Thymus (tissue), 11 donors: Measurements from ENCODE around the gene PROZ. TPM values are rescaled to one million over a fixed set of nuclear protein-coding genes. Genes with fewer than 3 reads are reported as not detected.

ENCODE experiments used
- DNase-seq, 9 donors: peaks; one replicate each; pipeline ENCODE4 v3.0.0-alpha.2; 2013; ENCODE audit warnings: low spot score in 9 of 9, low read depth in 6 of 9, missing footprints in 1 of 9
- H3K27ac ChIP-seq, 2 donors: one replicate each; pipeline ENCODE4 v1.5.1; 2013; ENCODE audit warnings: control low read depth in 1 of 2, low read depth in 1 of 2, low read length in 1 of 2, mild to moderate bottlenecking in 1 of 2, moderate library complexity in 1 of 2
- H3K27me3 ChIP-seq, 2 donors: one replicate each; pipeline ENCODE4 v1.5.1; 2013; ENCODE audit warnings: low read length in 1 of 2; ENCODE audit not compliant: control insufficient read depth in 2 of 2, insufficient read depth in 1 of 2
- H3K36me3 ChIP-seq, 2 donors: one replicate each; pipeline ENCODE4 v1.5.1; 2013; ENCODE audit warnings: low read length in 1 of 2, mild to moderate bottlenecking in 1 of 2, moderate library complexity in 1 of 2; ENCODE audit not compliant: control insufficient read depth in 2 of 2, insufficient read depth in 2 of 2
- H3K4me1 ChIP-seq, 2 donors: one replicate each; pipeline ENCODE4 v1.5.1; 2013; ENCODE audit warnings: low read length in 2 of 2; ENCODE audit not compliant: control insufficient read depth in 2 of 2, insufficient read depth in 2 of 2
- H3K4me3 ChIP-seq, 2 donors: one replicate each; pipeline ENCODE4 v1.5.1; 2013; ENCODE audit warnings: low read length in 2 of 2, control low read depth in 1 of 2, mild to moderate bottlenecking in 1 of 2
- H3K9me3 ChIP-seq, 2 donors: one replicate each; pipeline ENCODE4 v1.5.1; 2013; ENCODE audit warnings: low read length in 1 of 2, mild to moderate bottlenecking in 1 of 2; ENCODE audit not compliant: control insufficient read depth in 2 of 2, insufficient read depth in 1 of 2
- WGBS: extraction: QIAGEN DNeasy Blood & Tissue Kit; methylation state at CpG from one replicate; pipeline ENCODE4 v1.1.7; 2013; 5-methylcytosine and 5-hydroxymethylcytosine counted together
- polyA plus RNA-seq: library from polyadenylated mRNA; stranded (reverse); fragments of 200-250 nt; gene quantifications from one replicate; pipeline ENCODE4 v1.2.3, GENCODE V29; 2013
- total RNA-seq: library from RNA; stranded (reverse); fragments of 120-200 nt; gene quantifications from one replicate; pipeline ENCODE4 v1.2.4, GENCODE V29; 2013
- donor health status: healthy.

PROZ gene
- total and polyA plus RNA-seq, 2 donors, result 0.05 to 0.07 TPM

DNA sequence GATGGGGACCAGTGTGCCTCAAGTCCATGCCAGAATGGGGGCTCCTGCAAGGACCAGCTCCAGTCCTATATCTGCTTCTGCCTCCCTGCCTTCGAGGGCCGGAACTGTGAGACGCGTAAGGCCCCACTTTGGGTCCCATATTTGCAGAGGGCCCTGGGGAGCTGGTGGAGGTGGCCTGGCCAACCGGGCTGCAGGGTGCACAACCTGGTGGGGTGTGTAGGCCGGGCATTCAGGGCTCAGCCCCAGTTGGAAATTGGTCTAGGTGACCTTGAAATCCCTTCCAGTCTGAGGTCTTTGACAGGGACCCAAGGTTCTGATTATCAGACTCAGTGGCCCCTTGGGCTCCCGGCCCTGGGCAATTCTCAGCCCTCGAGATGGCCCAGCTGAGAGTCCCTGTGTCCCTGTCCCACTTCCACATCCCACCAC is 44.6 kb upstream of the PROZ start:
- no peak overlapping the region for H3K4me3 ChIP-seq
- H3K9me3 ChIP-seq, result peaks cover 0 to 8% of the 10 kb centered on the region in 2 donors
- H3K27me3 ChIP-seq, result peaks cover 21 to 45% of the 10 kb centered on the region in 2 donors
- no peaks in the 10 kb centered on the region for H3K4me1 ChIP-seq
- WGBS, result 97% methylated on average over 8 of the region's 8 CpGs
- H3K27ac ChIP-seq, result no peak overlapping the region
- H3K36me3 ChIP-seq, result no peaks in the 10 kb centered on the region
- DNase-seq, result no peak

DNA sequence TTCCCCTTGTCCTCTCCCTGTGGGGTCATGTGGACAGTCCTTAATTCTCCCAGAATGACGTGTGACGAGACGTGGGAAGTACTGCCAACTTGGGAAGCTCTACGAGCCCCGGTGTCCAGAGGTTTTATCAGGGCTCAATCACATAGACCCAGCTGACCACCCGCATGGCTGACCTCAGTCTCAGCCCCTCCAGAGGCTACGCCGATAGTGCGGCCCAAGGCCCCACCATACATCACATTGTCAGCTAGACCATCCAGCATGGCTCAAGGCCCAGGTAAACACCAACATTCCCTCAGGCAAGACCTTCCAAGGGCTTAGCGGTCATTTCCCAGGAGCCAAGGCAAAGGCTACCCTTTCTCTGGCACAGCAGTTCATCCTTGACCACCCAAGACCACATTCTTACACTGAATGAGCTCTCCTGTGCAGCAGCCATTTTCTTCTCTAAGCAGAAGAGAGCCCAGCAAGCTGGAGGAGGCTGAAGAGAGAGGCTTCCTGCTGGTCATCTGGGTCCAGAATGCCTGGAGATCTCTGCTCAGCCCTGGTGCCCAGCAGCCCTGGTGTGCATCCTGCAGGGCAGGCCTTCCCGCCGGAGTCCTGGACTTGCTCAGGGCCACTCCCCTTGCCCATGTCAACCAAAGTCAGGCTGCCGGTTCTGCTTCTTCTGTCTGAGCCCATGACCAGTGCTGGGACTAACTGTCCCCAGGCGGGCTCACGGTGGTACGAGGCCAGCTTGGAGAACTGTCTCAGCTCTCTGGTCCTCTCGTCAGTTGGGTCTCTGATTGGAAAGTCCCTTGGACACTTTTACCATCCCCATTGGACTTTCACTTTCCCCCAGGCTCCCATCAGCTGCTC is 43.7 kb upstream of the PROZ start:
- 97% methylated on average over 17 of the region's 17 CpGs for WGBS
- DNase-seq, result no peak

DNA sequence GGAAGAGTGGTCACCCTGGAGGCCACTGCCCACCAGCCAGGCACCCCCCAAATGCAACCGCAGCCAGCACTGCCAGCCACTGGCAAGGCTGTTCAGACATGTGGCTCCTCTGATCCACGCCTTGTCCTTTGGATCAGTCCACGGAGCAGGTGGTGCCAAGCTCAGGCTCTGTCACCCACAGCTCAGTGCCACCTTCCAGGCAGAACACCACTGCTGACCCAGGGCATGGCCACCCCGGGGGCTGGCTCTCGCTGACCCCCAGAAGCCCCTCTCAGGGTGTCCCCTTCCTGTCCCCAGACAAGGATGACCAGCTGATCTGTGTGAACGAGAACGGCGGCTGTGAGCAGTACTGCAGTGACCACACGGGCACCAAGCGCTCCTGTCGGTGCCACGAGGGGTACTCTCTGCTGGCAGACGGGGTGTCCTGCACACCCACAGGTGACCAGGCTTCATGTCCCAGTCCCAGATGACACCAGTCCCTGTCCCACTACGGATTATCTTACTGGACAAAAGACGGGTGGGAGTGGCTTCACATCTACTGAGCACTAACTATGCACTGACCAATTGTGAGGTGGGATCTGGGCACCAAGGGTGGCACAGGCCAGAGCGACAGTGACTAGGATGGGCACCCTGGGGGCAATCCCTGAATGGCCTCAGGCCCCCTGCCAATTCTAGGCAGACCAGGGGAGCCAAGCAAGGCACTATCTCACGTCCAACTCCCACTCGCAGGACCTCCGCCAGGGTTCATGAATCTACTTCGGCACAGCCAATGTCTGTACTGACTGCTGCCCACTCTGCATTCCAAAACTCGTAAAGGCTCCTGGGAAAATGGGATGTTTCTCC is 42.9 kb upstream of the PROZ start:
- H3K4me1 ChIP-seq, result no peaks in the 10 kb centered on the region
- peaks cover 6 to 28% of the 10 kb centered on the region in 2 donors for H3K27me3 ChIP-seq
- H3K27ac ChIP-seq, result no peak overlapping the region
- no peak overlapping the region for H3K4me3 ChIP-seq
- peaks cover 0 to 3% of the 10 kb centered on the region in 2 donors for H3K9me3 ChIP-seq
- 93% methylated on average over 21 of the region's 21 CpGs for WGBS
- no peak for DNase-seq
- no peaks in the 10 kb centered on the region for H3K36me3 ChIP-seq

More for the DNA sequence above, 43.7 kb upstream of the PROZ start:
- Histone ChIP-seq H3K27ac (no peak overlapping the region), H3K9me3 (peaks cover 0 to under 1% of the 10 kb centered on the region in 2 donors), H3K36me3 (no peaks in the 10 kb centered on the region), H3K27me3 (peaks cover 14 to 37% of the 10 kb centered on the region in 2 donors), H3K4me3 (no peak overlapping the region), H3K4me1 (no peaks in the 10 kb centered on the region)

DNA sequence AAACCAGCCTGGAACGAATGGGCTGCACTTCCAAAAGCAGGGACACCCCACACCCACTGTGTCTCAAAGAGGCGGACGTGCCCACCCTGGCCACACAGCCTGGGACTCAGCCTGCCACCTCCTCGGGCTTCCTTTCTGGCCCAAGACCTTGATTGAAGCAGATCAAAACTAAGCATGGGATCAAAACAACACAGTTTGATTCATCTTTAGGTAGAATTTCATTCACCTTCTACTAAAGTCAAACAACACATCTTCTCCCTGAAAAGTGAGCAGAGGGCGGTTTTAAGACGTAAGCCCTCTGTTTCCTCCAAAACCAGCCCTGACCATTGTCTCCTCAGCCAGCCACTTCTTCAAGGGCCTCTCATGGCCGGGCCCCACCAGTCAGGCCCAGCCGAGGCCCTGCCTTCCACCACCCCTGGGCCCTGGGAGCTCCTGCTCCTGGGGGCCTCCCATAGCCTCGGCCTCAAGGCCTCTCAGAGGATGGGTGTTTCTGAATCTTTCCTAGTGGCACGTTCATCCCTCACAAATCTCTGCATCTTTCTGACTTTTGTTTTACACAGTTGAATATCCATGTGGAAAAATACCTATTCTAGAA is 42.1 kb upstream of the PROZ start:
- Histone ChIP-seq H3K4me1 (no peaks in the 10 kb centered on the region), H3K27me3 (peaks cover 0 to 22% of the 10 kb centered on the region in 2 donors), H3K36me3 (no peaks in the 10 kb centered on the region), H3K9me3 (peaks cover 0 to 3% of the 10 kb centered on the region in 2 donors), H3K27ac (no peak overlapping the region), H3K4me3 (no peak overlapping the region)
- 94% methylated on average over 10 of the region's 10 CpGs for WGBS
- DNase-seq, result no peak

DNA sequence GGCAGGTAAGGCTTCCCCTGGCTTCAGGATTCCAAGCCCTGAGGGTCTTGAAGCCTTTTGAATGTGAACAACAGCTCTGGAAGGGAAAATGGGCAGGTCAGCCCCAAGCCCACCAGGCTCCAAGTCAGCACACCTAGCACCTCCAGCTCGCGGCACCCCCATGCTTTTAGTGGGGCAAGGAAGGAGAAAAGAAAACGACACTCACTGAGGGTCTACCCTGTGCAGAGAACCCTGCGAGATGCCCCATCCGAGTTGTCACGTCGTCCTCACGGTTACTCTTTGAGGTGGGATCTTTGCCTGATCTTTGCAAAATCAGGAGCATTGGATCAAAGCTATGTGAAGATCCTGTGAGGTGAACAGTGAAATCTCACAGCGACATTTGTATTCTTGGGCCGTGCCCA is 41.6 kb upstream of the PROZ start:
- Histone ChIP-seq H3K4me1 (no peaks in the 10 kb centered on the region), H3K9me3 (peaks cover 0 to 3% of the 10 kb centered on the region in 2 donors), H3K27ac (no peak overlapping the region), H3K36me3 (no peaks in the 10 kb centered on the region), H3K4me3 (no peak overlapping the region), H3K27me3 (peaks cover 0 to 19% of the 10 kb centered on the region in 2 donors)
- 95% methylated on average over 10 of the region's 10 CpGs for WGBS
- DNase-seq, result no peak

DNA sequence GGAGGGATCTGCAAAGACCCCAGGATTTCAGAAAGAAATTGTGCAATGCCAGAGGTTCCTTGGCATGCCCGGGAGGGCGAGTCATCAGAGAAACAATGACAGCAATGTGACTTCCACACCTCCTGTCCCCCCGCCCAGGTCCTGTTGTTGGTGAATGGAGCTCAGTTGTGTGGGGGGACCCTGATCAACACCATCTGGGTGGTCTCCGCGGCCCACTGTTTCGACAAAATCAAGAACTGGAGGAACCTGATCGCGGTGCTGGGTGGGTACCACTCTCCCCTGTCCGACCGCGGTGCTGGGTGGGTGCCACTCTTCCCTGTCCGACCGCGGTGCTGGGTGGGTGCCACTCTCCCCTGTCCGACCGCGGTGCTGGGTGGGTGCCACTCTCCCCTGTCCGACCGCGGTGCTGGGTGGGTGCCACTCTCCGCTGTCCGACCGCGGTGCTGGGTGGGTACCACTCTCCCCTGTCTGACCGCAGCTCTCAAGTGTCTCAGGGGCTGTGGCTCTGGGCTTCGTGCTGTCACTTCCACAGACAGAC is 41.0 kb upstream of the PROZ start:
- Histone ChIP-seq H3K36me3 (no peaks in the 10 kb centered on the region), H3K27ac (no peak overlapping the region), H3K4me1 (no peaks in the 10 kb centered on the region), H3K4me3 (no peak overlapping the region), H3K27me3 (peaks cover 0 to 17% of the 10 kb centered on the region in 2 donors), H3K9me3 (peaks cover 0 to 3% of the 10 kb centered on the region in 2 donors)
- WGBS, result 95% methylated on average over 26 of the region's 26 CpGs
- no peak for DNase-seq

DNA sequence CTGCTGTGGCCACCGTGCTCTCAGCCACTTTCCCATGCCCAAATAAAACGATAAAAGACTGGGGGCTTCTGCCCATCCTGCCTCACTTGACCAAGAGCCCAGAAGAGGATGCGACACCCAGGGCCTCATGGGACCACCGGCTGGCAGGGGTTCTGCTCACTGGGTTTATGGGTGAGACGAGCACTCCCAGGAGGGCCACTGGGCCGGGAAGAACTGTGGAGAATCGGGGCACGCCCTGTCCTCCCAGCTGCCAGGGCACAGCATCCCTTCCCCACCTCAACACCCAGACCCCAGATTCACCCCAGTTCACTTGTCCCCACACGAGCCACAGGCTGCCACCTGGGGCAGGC is 40.6 kb upstream of the PROZ start:
- 93% methylated on average over 9 of the region's 9 CpGs for WGBS
- Histone ChIP-seq H3K27me3 (peaks cover 0 to 13% of the 10 kb centered on the region in 2 donors), H3K9me3 (peaks cover 0 to 3% of the 10 kb centered on the region in 2 donors), H3K36me3 (no peaks in the 10 kb centered on the region), H3K4me3 (no peak overlapping the region), H3K4me1 (no peaks in the 10 kb centered on the region), H3K27ac (no peak overlapping the region)
- DNase-seq, result no peak

DNA sequence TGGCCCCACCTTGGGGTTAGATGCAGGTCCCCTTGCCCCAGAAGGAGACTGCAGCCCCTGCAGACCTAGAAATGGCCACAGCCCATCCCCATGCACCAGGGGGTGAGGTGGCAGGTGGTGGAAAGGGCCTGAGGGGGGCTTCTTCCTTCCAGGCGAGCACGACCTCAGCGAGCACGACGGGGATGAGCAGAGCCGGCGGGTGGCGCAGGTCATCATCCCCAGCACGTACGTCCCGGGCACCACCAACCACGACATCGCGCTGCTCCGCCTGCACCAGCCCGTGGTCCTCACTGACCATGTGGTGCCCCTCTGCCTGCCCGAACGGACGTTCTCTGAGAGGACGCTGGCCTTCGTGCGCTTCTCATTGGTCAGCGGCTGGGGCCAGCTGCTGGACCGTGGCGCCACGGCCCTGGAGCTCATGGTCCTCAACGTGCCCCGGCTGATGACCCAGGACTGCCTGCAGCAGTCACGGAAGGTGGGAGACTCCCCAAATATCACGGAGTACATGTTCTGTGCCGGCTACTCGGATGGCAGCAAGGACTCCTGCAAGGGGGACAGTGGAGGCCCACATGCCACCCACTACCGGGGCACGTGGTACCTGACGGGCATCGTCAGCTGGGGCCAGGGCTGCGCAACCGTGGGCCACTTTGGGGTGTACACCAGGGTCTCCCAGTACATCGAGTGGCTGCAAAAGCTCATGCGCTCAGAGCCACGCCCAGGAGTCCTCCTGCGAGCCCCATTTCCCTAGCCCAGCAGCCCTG is 40.0 kb upstream of the PROZ start:
- Histone ChIP-seq H3K36me3 (no peaks in the 10 kb centered on the region), H3K4me1 (no peaks in the 10 kb centered on the region), H3K4me3 (no peak overlapping the region), H3K9me3 (peaks cover 0 to 3% of the 10 kb centered on the region in 2 donors), H3K27me3 (peaks cover 0 to 8% of the 10 kb centered on the region in 2 donors), H3K27ac (no peak overlapping the region)
- DNase-seq, result no peak
- WGBS, result 93% methylated on average over 42 of the region's 42 CpGs
